Spleen (tissue), 7 donors: ENCODE measurements around the gene PCDHA2.

Experiments used
- POLR2AphosphoS5 ChIP-seq, 3 donors: sonication (generic); formaldehyde crosslinking; IDR thresholded peaks; one replicate each; pipeline ENCODE4 v1.5.1; 2017; ENCODE audit warnings: antibody characterized with exemption in 3 of 3
- TF ChIP-seq, protein P1 (sequence below), 11 experiments: fragments of 200-600 bp in 7 of 11; fragments of 450-650 bp in 4 of 11; sonication (generic) in 4 of 11; IDR thresholded peaks in 8 of 11; conservative IDR thresholded peaks in 3 of 11; 1 replicate in 7 of 11; 2 replicates in 4 of 11; pipeline versions ENCODE4 v1.4.0 to v1.8.0; 2016 to 2021; ENCODE audit warnings: antibody characterized with exemption in 11 of 11, inconsistent platforms in 4 of 11, mild to moderate bottlenecking in 1 of 11
- donor health status: DM: no; HTN: no; CAD: no; lungs with moderate emphysema.
- donor health status: DM: no; HTN: no; CAD: no.
- donor health status: DM: no; HTN: no; CAD: no.

DNA sequence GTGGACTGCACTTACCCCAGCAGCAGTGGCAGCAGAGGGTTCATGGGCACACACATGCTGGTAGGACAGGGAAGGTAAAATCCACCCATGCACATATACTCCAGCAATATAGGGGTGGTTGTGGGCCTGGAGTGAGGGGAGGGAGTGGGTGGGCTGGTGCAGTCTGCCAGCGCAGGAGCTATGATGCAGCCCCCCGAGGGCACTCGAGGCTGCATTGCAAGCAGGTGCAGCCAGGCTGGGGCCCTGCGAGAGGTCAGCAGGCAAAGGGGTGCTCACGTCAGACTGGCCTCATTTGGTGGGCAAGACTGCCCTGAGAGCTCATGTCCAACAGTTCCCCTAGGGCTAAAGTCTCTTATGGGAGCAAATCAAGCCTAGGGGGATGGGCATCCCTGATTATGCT, 41.1 kb upstream of the PCDHA2 start:
- TF ChIP-seq, protein P1, sequence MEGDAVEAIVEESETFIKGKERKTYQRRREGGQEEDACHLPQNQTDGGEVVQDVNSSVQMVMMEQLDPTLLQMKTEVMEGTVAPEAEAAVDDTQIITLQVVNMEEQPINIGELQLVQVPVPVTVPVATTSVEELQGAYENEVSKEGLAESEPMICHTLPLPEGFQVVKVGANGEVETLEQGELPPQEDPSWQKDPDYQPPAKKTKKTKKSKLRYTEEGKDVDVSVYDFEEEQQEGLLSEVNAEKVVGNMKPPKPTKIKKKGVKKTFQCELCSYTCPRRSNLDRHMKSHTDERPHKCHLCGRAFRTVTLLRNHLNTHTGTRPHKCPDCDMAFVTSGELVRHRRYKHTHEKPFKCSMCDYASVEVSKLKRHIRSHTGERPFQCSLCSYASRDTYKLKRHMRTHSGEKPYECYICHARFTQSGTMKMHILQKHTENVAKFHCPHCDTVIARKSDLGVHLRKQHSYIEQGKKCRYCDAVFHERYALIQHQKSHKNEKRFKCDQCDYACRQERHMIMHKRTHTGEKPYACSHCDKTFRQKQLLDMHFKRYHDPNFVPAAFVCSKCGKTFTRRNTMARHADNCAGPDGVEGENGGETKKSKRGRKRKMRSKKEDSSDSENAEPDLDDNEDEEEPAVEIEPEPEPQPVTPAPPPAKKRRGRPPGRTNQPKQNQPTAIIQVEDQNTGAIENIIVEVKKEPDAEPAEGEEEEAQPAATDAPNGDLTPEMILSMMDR (IDR thresholded peaks at IDR 0.05 in 8 of 11, conservative IDR thresholded peaks at IDR 0.05 in 3 of 11), result no peak
- no peak for TF ChIP-seq POLR2AphosphoS5 (IDR thresholded peaks at IDR 0.05)
